Measurements from ENCODE around the gene LRP1B.
A peak's percentile ranks its signal among the peaks of the same experiment; 100 is the strongest.

Gene LRP1B

GRCh38 chr2:142140434-142140845 is 9.6 kb upstream of the LRP1B start:
- Histone ChIP-seq H3K4me2 (ENCODE audit: low read length) (no peak overlapping the region), H2AK5ac (ENCODE audit: low read length) (no peak overlapping the region), H4K8ac (ENCODE audit: low read depth, low read length) (no peak overlapping the region), H3K79me2 (ENCODE audit: control insufficient read depth, insufficient read depth, low read length) (no peaks in the 10 kb centered on the region), H2BK120ac (ENCODE audit: low read depth, low read length) (no peak overlapping the region), H3K4ac (ENCODE audit: low read depth, low read length) (no peak overlapping the region), H4K5ac (ENCODE audit: low read length) (no peak overlapping the region), H3K56ac (ENCODE audit: low read length) (no peak overlapping the region), H3K18ac (ENCODE audit: low read length) (no peak overlapping the region), H2BK5ac (ENCODE audit: low read length) (no peak overlapping the region), H3K27me3 (ENCODE audit: insufficient read depth, low read length, poor library complexity) (no peaks in the 10 kb centered on the region), H2BK15ac (replicated peaks; ENCODE audit: low read depth) (no peak overlapping the region), H3K23ac (ENCODE audit: low read length) (no peak overlapping the region), H3K79me1 (ENCODE audit: low read length) (no peaks in the 10 kb centered on the region), H3K4me3 (ENCODE audit: low read length) (no peak overlapping the region), H3K36me3 (ENCODE audit: control insufficient read depth, insufficient read depth, low read length) (no peaks in the 10 kb centered on the region), H3K27ac (ENCODE audit: low read depth, low read length) (no peak overlapping the region), H3K4me1 (ENCODE audit: control insufficient read depth, low read depth, low read length) (no peaks in the 10 kb centered on the region), H3K9ac (ENCODE audit: low read length) (no peak overlapping the region)
- WGBS (ENCODE audit: extremely low coverage, insufficient coverage, low lambda C conversion rate) = 83% methylated on average over 1 of the region's 2 CpGs
- DNase-seq = peak; percentile 31

DNA sequence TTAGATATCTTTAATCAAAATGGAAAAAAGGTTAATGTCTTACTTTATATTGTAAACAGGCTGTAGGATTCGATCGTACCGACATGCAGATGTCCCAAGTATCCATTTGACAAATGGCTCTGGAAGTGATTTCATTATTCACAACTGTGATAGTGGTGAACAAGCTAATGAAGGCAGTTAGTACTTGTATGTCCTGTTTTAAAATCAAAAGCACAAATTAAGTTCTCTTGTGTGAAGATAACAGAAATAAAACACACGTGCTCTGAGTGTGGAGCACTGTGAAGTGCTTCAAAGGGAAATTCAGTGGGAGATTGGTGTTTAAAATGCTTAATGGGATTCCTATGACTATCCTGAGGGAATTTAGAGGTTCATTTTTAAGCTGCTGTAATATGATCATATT is 8.6 kb upstream of the LRP1B start:
- Histone ChIP-seq H3K4me1 (ENCODE audit: control insufficient read depth, low read depth, low read length) (no peaks in the 10 kb centered on the region), H2BK15ac (replicated peaks; ENCODE audit: low read depth) (no peak overlapping the region), H2BK5ac (ENCODE audit: low read length) (no peak overlapping the region), H3K23ac (ENCODE audit: low read length) (no peak overlapping the region), H3K79me1 (ENCODE audit: low read length) (no peaks in the 10 kb centered on the region), H2AK5ac (ENCODE audit: low read length) (no peak overlapping the region), H3K4me2 (ENCODE audit: low read length) (no peak overlapping the region), H2BK120ac (ENCODE audit: low read depth, low read length) (no peak overlapping the region), H3K9ac (ENCODE audit: low read length) (no peak overlapping the region), H3K56ac (ENCODE audit: low read length) (no peak overlapping the region), H3K36me3 (ENCODE audit: control insufficient read depth, insufficient read depth, low read length) (no peaks in the 10 kb centered on the region), H3K27ac (ENCODE audit: low read depth, low read length) (no peak overlapping the region), H4K5ac (ENCODE audit: low read length) (no peak overlapping the region), H3K4me3 (ENCODE audit: low read length) (no peak overlapping the region), H3K27me3 (ENCODE audit: insufficient read depth, low read length, poor library complexity) (no peaks in the 10 kb centered on the region), H3K79me2 (ENCODE audit: control insufficient read depth, insufficient read depth, low read length) (no peaks in the 10 kb centered on the region), H3K18ac (ENCODE audit: low read length) (no peak overlapping the region), H4K8ac (ENCODE audit: low read depth, low read length) (no peak overlapping the region), H3K4ac (ENCODE audit: low read depth, low read length) (no peak overlapping the region)
- DNase-seq = no peak
- no CpG with 5 or more reads among the region's 4 CpGs for WGBS (ENCODE audit: extremely low coverage, insufficient coverage, low lambda C conversion rate)

DNA sequence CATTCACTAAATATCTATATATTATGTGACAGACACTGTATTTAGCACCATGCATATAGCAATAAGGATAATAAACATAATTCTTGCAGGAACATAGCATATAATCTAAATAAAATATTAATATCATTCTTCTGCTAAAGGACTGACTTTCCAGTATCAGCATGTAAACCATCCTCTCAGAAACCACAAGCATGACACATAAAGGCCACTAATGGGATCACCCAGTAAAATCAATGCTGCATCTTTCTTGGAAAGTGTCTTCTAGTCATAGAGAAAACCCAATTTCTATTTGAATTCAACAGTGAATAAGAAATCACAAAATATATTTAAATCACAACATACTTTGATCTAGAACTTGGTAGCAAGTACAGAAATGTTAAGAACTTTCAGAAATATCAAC is 5.8 kb upstream of the LRP1B start:
- H3K4ac ChIP-seq (ENCODE audit: low read depth, low read length) = no peak overlapping the region
- DNase-seq = no peak
- no peaks in the 10 kb centered on the region for H3K4me1 ChIP-seq (ENCODE audit: control insufficient read depth, low read depth, low read length)
- no peaks in the 10 kb centered on the region for H3K79me2 ChIP-seq (ENCODE audit: control insufficient read depth, insufficient read depth, low read length)
- H3K27ac ChIP-seq (ENCODE audit: low read depth, low read length) = no peak overlapping the region
- H3K23ac ChIP-seq (ENCODE audit: low read length) = no peak overlapping the region
- H3K56ac ChIP-seq (ENCODE audit: low read length) = no peak overlapping the region
- H2AK5ac ChIP-seq (ENCODE audit: low read length) = no peak overlapping the region
- H3K36me3 ChIP-seq (ENCODE audit: control insufficient read depth, insufficient read depth, low read length) = no peaks in the 10 kb centered on the region
- no peaks in the 10 kb centered on the region for H3K27me3 ChIP-seq (ENCODE audit: insufficient read depth, low read length, poor library complexity)
- no peak overlapping the region for H4K5ac ChIP-seq (ENCODE audit: low read length)
- no peaks in the 10 kb centered on the region for H3K79me1 ChIP-seq (ENCODE audit: low read length)
- no peak overlapping the region for H4K8ac ChIP-seq (ENCODE audit: low read depth, low read length)
- no peak overlapping the region for H3K18ac ChIP-seq (ENCODE audit: low read length)
- H3K4me3 ChIP-seq (ENCODE audit: low read length) = no peak overlapping the region
- H3K9ac ChIP-seq (ENCODE audit: low read length) = no peak overlapping the region
- H2BK5ac ChIP-seq (ENCODE audit: low read length) = no peak overlapping the region
- no peak overlapping the region for H2BK15ac ChIP-seq (replicated peaks; ENCODE audit: low read depth)
- no peak overlapping the region for H3K4me2 ChIP-seq (ENCODE audit: low read length)
- H2BK120ac ChIP-seq (ENCODE audit: low read depth, low read length) = no peak overlapping the region

- no peak overlapping the region for H3K4me3 ChIP-seq (ENCODE audit: low read length)
- H3K18ac ChIP-seq (ENCODE audit: low read length) = no peak overlapping the region
- no peak overlapping the region for H2BK15ac ChIP-seq (replicated peaks; ENCODE audit: low read depth)
- no peak overlapping the region for H3K4me2 ChIP-seq (ENCODE audit: low read length)
- H3K4me1 ChIP-seq (ENCODE audit: control insufficient read depth, low read depth, low read length) = no peaks in the 10 kb centered on the region
- no peak overlapping the region for H2AK5ac ChIP-seq (ENCODE audit: low read length)
- no peak overlapping the region for H3K27ac ChIP-seq (ENCODE audit: low read depth, low read length)
- no peaks in the 10 kb centered on the region for H3K79me1 ChIP-seq (ENCODE audit: low read length)
- H3K27me3 ChIP-seq (ENCODE audit: insufficient read depth, low read length, poor library complexity) = peaks cover 1% of the 10 kb centered on the region
- no peak overlapping the region for H3K4ac ChIP-seq (ENCODE audit: low read depth, low read length)
- no peak overlapping the region for H2BK120ac ChIP-seq (ENCODE audit: low read depth, low read length)
- WGBS (ENCODE audit: extremely low coverage, insufficient coverage, low lambda C conversion rate) = no CpG with 5 or more reads among the region's 3 CpGs
- H3K56ac ChIP-seq (ENCODE audit: low read length) = no peak overlapping the region
- no peak for DNase-seq
- H3K79me2 ChIP-seq (ENCODE audit: control insufficient read depth, insufficient read depth, low read length) = no peaks in the 10 kb centered on the region
- H3K9ac ChIP-seq (ENCODE audit: low read length) = no peak overlapping the region
- no peak overlapping the region for H2BK5ac ChIP-seq (ENCODE audit: low read length)
- H3K36me3 ChIP-seq (ENCODE audit: control insufficient read depth, insufficient read depth, low read length) = no peaks in the 10 kb centered on the region
- H4K5ac ChIP-seq (ENCODE audit: low read length) = no peak overlapping the region
- H3K23ac ChIP-seq (ENCODE audit: low read length) = no peak overlapping the region
- no peak overlapping the region for H4K8ac ChIP-seq (ENCODE audit: low read depth, low read length)
These were observed 4.1 kb upstream of the LRP1B start for GRCh38 chr2:142134911-142135310.

DNA sequence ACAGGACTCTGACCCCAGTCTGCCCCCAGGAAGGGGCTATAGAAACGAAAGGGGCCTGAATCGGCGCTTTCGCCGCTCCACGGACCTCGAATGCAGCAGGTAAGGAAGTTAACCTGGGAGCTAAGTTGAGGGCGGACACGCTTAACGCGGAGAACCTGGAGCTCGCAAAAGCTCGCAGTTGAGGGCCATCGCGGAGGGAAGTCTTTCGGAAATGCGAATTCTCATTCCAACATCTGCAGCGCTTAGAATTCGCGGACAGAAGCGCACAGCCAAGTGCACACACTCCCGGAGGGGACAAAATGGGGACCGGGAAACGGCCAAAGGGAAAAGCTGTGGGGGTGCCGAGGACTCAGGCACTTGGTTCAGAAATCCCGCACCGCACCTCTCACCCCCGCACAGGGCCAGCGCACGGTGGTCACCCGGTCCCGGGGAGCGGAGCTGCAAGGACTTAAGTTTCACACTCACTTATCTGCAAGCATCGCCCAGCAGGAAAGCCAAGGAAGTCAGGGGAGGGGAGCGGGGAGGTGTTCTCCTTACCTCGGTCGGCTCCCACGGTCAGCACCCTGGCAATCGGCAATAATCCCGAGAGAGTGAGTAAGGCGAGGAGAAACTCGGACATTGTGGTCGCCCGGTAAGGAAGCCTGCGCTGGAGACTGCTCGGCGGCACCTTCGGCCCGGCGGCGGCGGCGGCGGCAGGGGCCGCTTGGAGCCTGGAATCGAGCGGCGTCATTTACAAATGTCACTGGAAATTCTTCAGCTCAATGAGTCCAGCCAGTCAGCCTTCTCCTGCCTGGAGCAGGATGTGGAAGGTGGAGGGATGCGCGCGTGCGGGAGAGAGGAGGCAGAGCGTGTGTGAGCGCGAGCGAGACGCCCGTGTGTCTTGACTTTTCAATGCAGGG is 456 bp downstream of the LRP1B start:
- Histone ChIP-seq H4K8ac (ENCODE audit: low read depth, low read length) (no peak overlapping the region), H3K56ac (ENCODE audit: low read length) (peak overlapping the region; percentile 43), H3K79me1 (ENCODE audit: low read length) (no peaks in the 10 kb centered on the region), H2BK5ac (ENCODE audit: low read length) (no peak overlapping the region), H3K4me2 (ENCODE audit: low read length) (peak overlapping the region; percentile 97), H3K79me2 (ENCODE audit: control insufficient read depth, insufficient read depth, low read length) (no peaks in the 10 kb centered on the region), H3K9ac (ENCODE audit: low read length) (peak overlapping the region; percentile 63), H2BK15ac (replicated peaks; ENCODE audit: low read depth) (no peak overlapping the region), H3K4me1 (ENCODE audit: control insufficient read depth, low read depth, low read length) (no peaks in the 10 kb centered on the region), H3K27ac (ENCODE audit: low read depth, low read length) (peak overlapping the region; percentile 5), H2BK120ac (ENCODE audit: low read depth, low read length) (no peak overlapping the region), H3K4me3 (ENCODE audit: low read length) (peak overlapping the region; percentile 58), H4K5ac (ENCODE audit: low read length) (no peak overlapping the region), H3K18ac (ENCODE audit: low read length) (peak overlapping the region; percentile 61), H3K36me3 (ENCODE audit: control insufficient read depth, insufficient read depth, low read length) (no peaks in the 10 kb centered on the region), H3K4ac (ENCODE audit: low read depth, low read length) (no peak overlapping the region), H2AK5ac (ENCODE audit: low read length) (no peak overlapping the region), H3K23ac (ENCODE audit: low read length) (no peak overlapping the region), H3K27me3 (ENCODE audit: insufficient read depth, low read length, poor library complexity) (peaks cover 7% of the 10 kb centered on the region)
- no CpG with 5 or more reads among the region's 68 CpGs for WGBS (ENCODE audit: extremely low coverage, insufficient coverage, low lambda C conversion rate)
- peak; percentile 82 for DNase-seq

DNA sequence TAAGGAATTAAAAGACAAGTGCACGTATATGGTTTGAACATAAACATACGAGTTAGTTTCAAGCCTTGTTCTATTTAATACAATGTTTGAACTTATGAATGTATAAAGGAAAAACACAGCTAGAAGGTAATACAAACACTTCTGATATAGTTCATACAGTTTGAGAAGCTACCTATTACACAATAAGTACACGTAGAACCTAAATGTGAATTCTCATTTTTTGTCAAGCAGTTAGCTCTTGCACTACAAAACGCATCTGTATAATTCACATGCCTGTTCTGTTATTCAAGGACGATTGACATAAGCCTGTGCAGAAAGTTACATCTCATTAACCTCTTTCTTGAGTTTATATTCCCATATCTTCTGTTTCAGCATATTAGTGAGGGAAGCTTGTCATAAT is 2.7 kb downstream of the LRP1B start:
- H2BK120ac ChIP-seq (ENCODE audit: low read depth, low read length) = no peak overlapping the region
- no peak overlapping the region for H4K8ac ChIP-seq (ENCODE audit: low read depth, low read length)
- H3K4me3 ChIP-seq (ENCODE audit: low read length) = no peak overlapping the region
- H3K36me3 ChIP-seq (ENCODE audit: control insufficient read depth, insufficient read depth, low read length) = no peaks in the 10 kb centered on the region
- H4K5ac ChIP-seq (ENCODE audit: low read length) = no peak overlapping the region
- no peak overlapping the region for H3K9ac ChIP-seq (ENCODE audit: low read length)
- no peak overlapping the region for H2BK15ac ChIP-seq (replicated peaks; ENCODE audit: low read depth)
- no peak overlapping the region for H3K4me2 ChIP-seq (ENCODE audit: low read length)
- no peak overlapping the region for H3K23ac ChIP-seq (ENCODE audit: low read length)
- no peak overlapping the region for H3K27ac ChIP-seq (ENCODE audit: low read depth, low read length)
- no peak overlapping the region for H3K4ac ChIP-seq (ENCODE audit: low read depth, low read length)
- DNase-seq = no peak
- no peaks in the 10 kb centered on the region for H3K79me1 ChIP-seq (ENCODE audit: low read length)
- no peaks in the 10 kb centered on the region for H3K4me1 ChIP-seq (ENCODE audit: control insufficient read depth, low read depth, low read length)
- no peak overlapping the region for H3K56ac ChIP-seq (ENCODE audit: low read length)
- no CpG with 5 or more reads among the region's 5 CpGs for WGBS (ENCODE audit: extremely low coverage, insufficient coverage, low lambda C conversion rate)
- no peak overlapping the region for H2BK5ac ChIP-seq (ENCODE audit: low read length)
- peaks cover 7% of the 10 kb centered on the region for H3K27me3 ChIP-seq (ENCODE audit: insufficient read depth, low read length, poor library complexity)
- H3K79me2 ChIP-seq (ENCODE audit: control insufficient read depth, insufficient read depth, low read length) = no peaks in the 10 kb centered on the region
- no peak overlapping the region for H2AK5ac ChIP-seq (ENCODE audit: low read length)
- no peak overlapping the region for H3K18ac ChIP-seq (ENCODE audit: low read length)
